ENCODE results near the gene COL4A6. TPM values are rescaled to one million over a fixed set of nuclear protein-coding genes. Genes with fewer than 3 reads are reported as not detected.

COL4A6 gene
- total and polyA plus RNA-seq, 2 of the 8 experiments (the other 6 are each of a cell fraction or from before 2014, with no cell fraction given) = 5.9 to 11.8 TPM

GRCh38 chrX:108230574-108230973 is 207.6 kb downstream of the COL4A6 start:
- Histone ChIP-seq H4K91ac (replicated peaks; ENCODE audit: insufficient read length, low read length) (no peak overlapping the region), H3K9ac (replicated peaks in 1 of 4; ENCODE audit: extremely low read depth in 1 of 4, low read depth in 3 of 4, low read length in 3 of 4) (no peak overlapping the region), H2BK20ac (ENCODE audit: low read length) (no peak overlapping the region), H3K27me3 (replicated peaks in 1 of 4; ENCODE audit: control insufficient read depth in 3 of 4, extremely low read depth in 1 of 4, insufficient read depth in 3 of 4, low read length in 3 of 4) (no peaks in the 10 kb centered on the region), H2AFZ (ENCODE audit: low read length) (no peak overlapping the region), H3K4me1 (replicated peaks in 1 of 4; ENCODE audit: control insufficient read depth in 3 of 4, insufficient read depth in 4 of 4, low read length in 3 of 4) (no peaks in the 10 kb centered on the region), H2BK12ac (ENCODE audit: low read depth, low read length) (no peak overlapping the region), H2BK15ac (ENCODE audit: low read length) (no peak overlapping the region), H4K8ac (ENCODE audit: extremely low read depth, insufficient read depth, low read length) (no peak overlapping the region), H2BK120ac (replicated peaks; ENCODE audit: low read depth, low read length) (no peak overlapping the region), H3K23ac (ENCODE audit: insufficient read length) (no peak overlapping the region), H3K36me3 (ENCODE audit: control insufficient read depth in 2 of 4, insufficient read depth in 4 of 4, low read length in 3 of 4) (no peaks in the 10 kb centered on the region), H3K4ac (replicated peaks; ENCODE audit: insufficient read length, low read depth, low read length) (no peak overlapping the region), H2AK5ac (ENCODE audit: low read depth, low read length) (no peak overlapping the region), H4K20me1 (replicated peaks in 1 of 2; ENCODE audit: control insufficient read depth in 1 of 2, insufficient read depth in 2 of 2, low read length in 2 of 2) (no peaks in the 10 kb centered on the region), H3K14ac (ENCODE audit: insufficient read length) (no peak overlapping the region), H3K79me1 (ENCODE audit: low read depth, low read length) (no peaks in the 10 kb centered on the region), H3K18ac (ENCODE audit: extremely low read depth, low read length) (no peak overlapping the region), H3K56ac (replicated peaks; ENCODE audit: insufficient read length, low read depth, low read length) (no peak overlapping the region), H3K9me3 (ENCODE audit: insufficient read depth in 2 of 2, low read depth in 1 of 2, low read length in 1 of 2) (no peaks in the 10 kb centered on the region), H3K4me2 (ENCODE audit: insufficient read depth in 1 of 2, low read depth in 2 of 2, low read length in 2 of 2) (no peak overlapping the region), H4K5ac (ENCODE audit: insufficient read length, low read depth, low read length) (no peak overlapping the region), H3K23me2 (ENCODE audit: low read depth, low read length) (no peaks in the 10 kb centered on the region), H3K4me3 (ENCODE audit: extremely low read depth in 1 of 4, insufficient read depth in 2 of 4, low read depth in 3 of 4, low read length in 4 of 4) (no peak overlapping the region), H3K27ac (ENCODE audit: low read depth, low read length) (no peak overlapping the region), H3K79me2 (ENCODE audit: control insufficient read depth in 1 of 2, insufficient read depth in 2 of 2, low read length in 2 of 2) (no peaks in the 10 kb centered on the region), H2BK5ac (ENCODE audit: low read depth, low read length) (no peak overlapping the region)
- DNase-seq (ENCODE audit: low read depth in 1 of 2, low spot score in 2 of 2) = no peak
- 83% methylated on average over 1 of the region's 1 CpG; no CpG with 5 or more reads in 1 of the 2 experiments for WGBS, 2 experiments (ENCODE audit: extremely low coverage in 1 of 2, insufficient coverage in 1 of 2, insufficient read length in 1 of 2, insufficient replicate concordance in 2 of 2, low coverage in 1 of 2, low lambda C conversion rate in 2 of 2, missing lambda C conversion rate in 1 of 2)
- FAIRE-seq = no peak
- ChIA-PET CTCF (ENCODE audit: partially characterized antibody) (interaction anchor here (0.8 kb wide), 1 partner anchor 15 kb away, joined by 3 read pairs; no protein-coding TSS in a partner anchor), POLR2A (ENCODE audit: partially characterized antibody) (no interaction called here)
- TF ChIP-seq SIRT6 (IDR thresholded peaks at IDR 0.05; ENCODE audit: low read length) (no peak), TBP (IDR thresholded peaks at IDR 0.05; ENCODE audit: low read depth, low read length) (no peak), CEBPB (IDR thresholded peaks at IDR 0.05; ENCODE audit: low read depth, low read length) (no peak), SP4 (IDR thresholded peaks at IDR 0.05; ENCODE audit: low read length) (no peak), POLR2A (IDR thresholded peaks at IDR 0.05; ENCODE audit: control extremely low read depth in 1 of 2, low read depth in 2 of 2, low read length in 2 of 2) (no peak), SAP30 (IDR thresholded peaks at IDR 0.05; ENCODE audit: insufficient read depth, insufficient replicate concordance, low read length) (no peak), TAF1 (IDR thresholded peaks at IDR 0.05; ENCODE audit: low read depth, low read length) (no peak), RNF2 (IDR thresholded peaks at IDR 0.05; ENCODE audit: borderline replicate concordance, low read depth, low read length, missing control alignments, poor library complexity, severe bottlenecking) (no peak), TAF7 (optimal IDR thresholded peaks at IDR 0.05; ENCODE audit: borderline replicate concordance, low read depth, low read length) (no peak), SP2 (IDR thresholded peaks at IDR 0.05; ENCODE audit: low read length) (no peak), FOSL1 (IDR thresholded peaks at IDR 0.05; ENCODE audit: insufficient read depth, low read depth, low read length) (no peak), RFX5 (IDR thresholded peaks at IDR 0.05; ENCODE audit: borderline replicate concordance, low read depth, low read length) (no peak), CHD1 (IDR thresholded peaks at IDR 0.05; ENCODE audit: low read depth, low read length) (no peak), HDAC2 (IDR thresholded peaks at IDR 0.05; ENCODE audit: borderline replicate concordance in 1 of 2, low read depth in 2 of 2, low read length in 2 of 2) (no peak), JUND (IDR thresholded peaks at IDR 0.05; ENCODE audit: low read length) (no peak), SP1 (IDR thresholded peaks at IDR 0.05; ENCODE audit: low read depth, low read length) (no peak)

All from H1 (cell line).